Ecto neural progenitor cell (in vitro differentiated cells): ENCODE data around the gene MAPKAPK2.

Experiments
- DNase-seq: peaks from one replicate; pipeline ENCODE4 v3.0.0-alpha.2; 2018; ENCODE audit warnings: low spot score

MAPKAPK2 gene

GRCh38 chr1:206661161-206661820 is 23.4 kb upstream of the MAPKAPK2 start:
- no peak for DNase-seq

- no peak for DNase-seq
These were observed 22.2 kb upstream of the MAPKAPK2 start for GRCh38 chr1:206662396-206663092.

- no peak for DNase-seq
These were observed 21.3 kb upstream of the MAPKAPK2 start for GRCh38 chr1:206663362-206663761.

- peak; percentile 85 for DNase-seq
These were observed 20.7 kb upstream of the MAPKAPK2 start for GRCh38 chr1:206663832-206664652.

- DNase-seq, result no peak
These were observed 20.0 kb upstream of the MAPKAPK2 start for GRCh38 chr1:206664740-206665139.

- DNase-seq, result no peak
These were observed 18.6 kb upstream of the MAPKAPK2 start for GRCh38 chr1:206666031-206666561.

GRCh38 chr1:206666954-206667665 is 17.6 kb upstream of the MAPKAPK2 start:
- DNase-seq, result no peak

GRCh38 chr1:206668351-206668750 is 16.4 kb upstream of the MAPKAPK2 start:
- DNase-seq, result no peak

GRCh38 chr1:206668874-206669410 is 15.8 kb upstream of the MAPKAPK2 start:
- no peak for DNase-seq

GRCh38 chr1:206672011-206672688 is 12.6 kb upstream of the MAPKAPK2 start:
- DNase-seq, result peak; percentile 44

- peak; percentile 42 for DNase-seq
These were observed 11.6 kb upstream of the MAPKAPK2 start for GRCh38 chr1:206672844-206673758.

GRCh38 chr1:206674236-206674635 is 10.5 kb upstream of the MAPKAPK2 start:
- no peak for DNase-seq

GRCh38 chr1:206674745-206675175 is 9.9 kb upstream of the MAPKAPK2 start:
- no peak for DNase-seq

- no peak for DNase-seq
These were observed 8.2 kb upstream of the MAPKAPK2 start for GRCh38 chr1:206676499-206676898.

GRCh38 chr1:206678490-206678889 is 6.2 kb upstream of the MAPKAPK2 start:
- no peak for DNase-seq

- no peak for DNase-seq
These were observed 4.9 kb upstream of the MAPKAPK2 start for GRCh38 chr1:206679738-206680211.

- no peak for DNase-seq
These were observed 4.4 kb upstream of the MAPKAPK2 start for GRCh38 chr1:206680279-206680678.

GRCh38 chr1:206681359-206681758 is 3.3 kb upstream of the MAPKAPK2 start:
- no peak for DNase-seq

- no peak for DNase-seq
These were observed 2.6 kb upstream of the MAPKAPK2 start for GRCh38 chr1:206682111-206682510.

- no peak for DNase-seq
These were observed 1.4 kb upstream of the MAPKAPK2 start for GRCh38 chr1:206683313-206683712.
